ENCODE measurements around the gene VPS29. TPM values are rescaled to one million over a fixed set of nuclear protein-coding genes. Genes with fewer than 3 reads are reported as not detected.

VPS29 gene
- total RNA-seq (2014; rRNA removed) (96.5 and 114 TPM in 2 replicates), Bru-seq, nascent RNA (percentile 92 among the genes with signal in this experiment), BruChase-seq, experiment 1, labeled RNA remaining after a 6-hour chase (percentile 93 among the genes with signal in this experiment), BruChase-seq, experiment 2, labeled RNA remaining after a 2-hour chase (percentile 95 among the genes with signal in this experiment)
- long read RNA-seq, transcript VPS29-207 (5 exons, 818 nt) = minor isoform, 5 of 171 reads
- long read RNA-seq, transcript VPS29-206 (4 exons, 1,523 nt) = major isoform, 60 of 171 reads
- long read RNA-seq, transcript VPS29-208 (2 exons, 810 nt) = minor isoform, 7 of 171 reads
- long read RNA-seq, partial matches to known transcripts = 5 of 171 reads
- long read RNA-seq, other reads (novel, unspliced or antisense) = 94 of 171 reads

DNA sequence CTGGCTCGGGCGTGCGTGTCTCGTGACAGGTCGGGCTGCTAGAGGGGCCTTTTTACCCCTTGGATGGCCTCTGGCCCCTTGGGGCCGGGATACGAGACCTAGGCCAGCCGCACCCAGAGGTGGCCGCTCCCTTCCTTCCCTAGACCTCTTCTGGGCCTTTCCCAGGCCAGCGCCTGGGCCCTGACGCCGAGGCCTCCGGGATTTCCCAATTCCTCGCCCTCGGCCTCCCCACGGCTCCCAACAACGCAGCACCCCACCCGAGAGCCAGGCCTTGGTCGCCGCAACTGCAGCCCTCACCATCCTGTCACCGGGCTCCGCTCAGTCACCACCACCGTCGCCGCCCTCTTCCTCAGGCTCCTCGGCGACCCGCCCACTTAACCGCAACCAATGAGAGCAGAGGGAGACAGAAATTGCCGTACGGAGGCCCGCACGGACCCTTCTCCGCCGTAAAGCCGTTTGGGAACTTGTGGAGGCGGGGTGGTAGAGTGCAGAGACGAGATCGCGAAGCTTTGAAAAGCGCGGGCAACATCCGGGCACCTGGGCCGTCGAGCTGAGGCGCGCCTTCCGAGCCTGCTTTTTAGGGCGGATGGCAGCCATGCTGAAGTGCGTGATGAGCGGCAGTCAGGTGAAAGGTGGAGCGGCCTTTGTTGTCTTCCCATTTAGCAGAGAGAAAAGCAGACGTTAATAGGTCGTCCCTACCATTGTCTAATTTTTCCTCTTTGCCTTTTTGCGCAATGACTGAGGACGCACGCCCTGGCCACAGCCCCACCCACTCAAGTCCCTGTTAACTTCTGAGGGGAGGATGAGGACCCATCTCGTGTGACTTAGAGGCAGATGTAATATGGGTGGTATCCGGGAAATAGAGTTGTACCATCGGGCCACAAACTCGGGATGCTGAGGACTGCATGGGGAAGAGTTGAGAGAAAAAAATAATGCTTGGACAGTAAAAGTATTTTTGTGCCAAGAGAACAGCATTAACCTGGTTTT is at the start of gene VPS29, which contains the start of gene RAD9B:
TSS of gene VPS29 (minus strand) at position 360 of the 987 bp plus-strand sequence. CDS start at position 300, 60 bp downstream.
TSS of gene RAD9B (plus strand) at position 580 of the 987 bp plus-strand sequence. CDS start at position 587, 7 bp downstream.
- BruUV-seq (replicated peaks) = TSS peak; percentile 83
- H3K9me3 ChIP-seq (ENCODE audit: low read length) = no peaks in the 10 kb centered on the region
- no peaks in the 10 kb centered on the region for H3K27me3 ChIP-seq (ENCODE audit: low read length)
- intact Hi-C loops (cut with micrococcal nuclease) = loop anchor here (1.0 kb wide), 1 partner anchor 34 kb away; the partner anchor contains the start of genes FAM216A and GPN3
- peak within 1 kb of the TSS; percentile 96 for H3K4me3 ChIP-seq (ENCODE audit: low read length)
- H3K9me2 ChIP-seq (replicated peaks; ENCODE audit: low read length) = no peaks in the 10 kb centered on the region
- ATAC-seq (peak; percentile 95), DNase-seq (peak; percentile 99)
- 0 out of 2 replicates have a peak, but pooled peaks cover 3% of the 10 kb centered on the region for H4K20me1 ChIP-seq (ENCODE audit: low read length)
- no peaks in the 10 kb centered on the region for H3F3A ChIP-seq (ENCODE audit: low read length, unreplicated experiment)
- H3K36me3 ChIP-seq (ENCODE audit: low read depth, low read length) = peaks cover 7% of the 10 kb centered on the region; the same call in 1 of the 2 replicates
- peaks cover 45% of the 10 kb centered on the region for H3K79me2 ChIP-seq (ENCODE audit: low read length)
- peak within 1 kb of the TSS; percentile 62 for H3K27ac ChIP-seq (ENCODE audit: low read length)
- POLR2A ChIA-PET (ENCODE audit: unreplicated experiment) = interaction anchor here (1.0 kb wide), 1 partner anchor 34 kb away, joined by 9 read pairs; the partner anchor contains the start of genes FAM216A and GPN3
- peak within 1 kb of the TSS; percentile 94 for H3K9ac ChIP-seq (ENCODE audit: low read length)
- CTCF ChIA-PET = no interaction called here
- H3K4me1 ChIP-seq (ENCODE audit: insufficient read depth, low read length) = peaks cover 22% of the 10 kb centered on the region
- TF ChIP-seq, protein P1, sequence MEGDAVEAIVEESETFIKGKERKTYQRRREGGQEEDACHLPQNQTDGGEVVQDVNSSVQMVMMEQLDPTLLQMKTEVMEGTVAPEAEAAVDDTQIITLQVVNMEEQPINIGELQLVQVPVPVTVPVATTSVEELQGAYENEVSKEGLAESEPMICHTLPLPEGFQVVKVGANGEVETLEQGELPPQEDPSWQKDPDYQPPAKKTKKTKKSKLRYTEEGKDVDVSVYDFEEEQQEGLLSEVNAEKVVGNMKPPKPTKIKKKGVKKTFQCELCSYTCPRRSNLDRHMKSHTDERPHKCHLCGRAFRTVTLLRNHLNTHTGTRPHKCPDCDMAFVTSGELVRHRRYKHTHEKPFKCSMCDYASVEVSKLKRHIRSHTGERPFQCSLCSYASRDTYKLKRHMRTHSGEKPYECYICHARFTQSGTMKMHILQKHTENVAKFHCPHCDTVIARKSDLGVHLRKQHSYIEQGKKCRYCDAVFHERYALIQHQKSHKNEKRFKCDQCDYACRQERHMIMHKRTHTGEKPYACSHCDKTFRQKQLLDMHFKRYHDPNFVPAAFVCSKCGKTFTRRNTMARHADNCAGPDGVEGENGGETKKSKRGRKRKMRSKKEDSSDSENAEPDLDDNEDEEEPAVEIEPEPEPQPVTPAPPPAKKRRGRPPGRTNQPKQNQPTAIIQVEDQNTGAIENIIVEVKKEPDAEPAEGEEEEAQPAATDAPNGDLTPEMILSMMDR (conservative IDR thresholded peaks at IDR 0.05; ENCODE audit: low read depth, low read length) = no peak
- TF ChIP-seq EZH2phosphoT487 (IDR thresholded peaks at IDR 0.05; ENCODE audit: borderline replicate concordance, low read length) (no peak), EZH2 (IDR thresholded peaks at IDR 0.05; ENCODE audit: low read length, unreplicated experiment) (no peak)
- H3K4me2 ChIP-seq (ENCODE audit: low read length) = peak within 1 kb of the TSS; percentile 85
- H2AFZ ChIP-seq (ENCODE audit: low read length) = peak within 1 kb of the TSS; percentile 90

DNA sequence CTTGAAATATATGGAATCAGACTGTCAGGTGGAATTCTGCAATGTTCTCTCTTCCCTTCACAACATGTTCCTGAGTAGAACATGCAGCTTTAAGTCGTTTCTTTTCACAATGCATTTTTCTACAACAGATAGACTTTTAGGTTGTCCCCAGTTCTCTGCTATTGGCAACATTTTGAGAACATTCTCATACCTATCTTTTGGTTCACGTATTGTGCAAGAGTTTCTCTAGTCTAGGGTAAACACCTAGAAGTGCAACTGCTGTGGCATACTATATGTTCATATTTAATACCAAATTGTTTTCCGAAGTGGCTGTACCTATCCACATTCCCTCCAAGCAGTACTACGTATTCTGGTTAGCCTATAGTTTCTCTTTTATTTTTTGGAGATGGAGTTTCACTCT is 49.1 kb upstream of the VPS29 start:
- TF ChIP-seq, protein P1 (conservative IDR thresholded peaks at IDR 0.05; ENCODE audit: low read depth, low read length) = no peak
- no peak for TF ChIP-seq EZH2 (IDR thresholded peaks at IDR 0.05; ENCODE audit: low read length, unreplicated experiment)
- TF ChIP-seq EZH2phosphoT487 (IDR thresholded peaks at IDR 0.05; ENCODE audit: borderline replicate concordance, low read length) = no peak
- Histone ChIP-seq H3K9me2 (replicated peaks; ENCODE audit: low read length) (no peaks in the 10 kb centered on the region), H3K27ac (ENCODE audit: low read length) (no peak overlapping the region), H3K4me3 (ENCODE audit: low read length) (no peak overlapping the region), H3K4me2 (ENCODE audit: low read length) (no peak overlapping the region), H4K20me1 (ENCODE audit: low read length) (peaks cover 23% of the 10 kb centered on the region), H2AFZ (ENCODE audit: low read length) (no peak overlapping the region), H3F3A (ENCODE audit: low read length, unreplicated experiment) (peaks cover 10% of the 10 kb centered on the region), H3K4me1 (ENCODE audit: insufficient read depth, low read length) (peaks cover 24% of the 10 kb centered on the region), H3K9me3 (ENCODE audit: low read length) (no peaks in the 10 kb centered on the region), H3K9ac (ENCODE audit: low read length) (no peak overlapping the region), H3K27me3 (ENCODE audit: low read length) (no peaks in the 10 kb centered on the region), H3K79me2 (ENCODE audit: low read length) (peaks cover 86% of the 10 kb centered on the region), H3K36me3 (ENCODE audit: low read depth, low read length) (peaks cover 19% of the 10 kb centered on the region; the same call in 1 of the 2 replicates)
- no TSS peak for BruUV-seq (replicated peaks)
- ChIA-PET POLR2A (ENCODE audit: unreplicated experiment) (no interaction called here), CTCF (interaction anchor here (1.4 kb wide), 1 partner anchor 49 kb away, joined by 14 read pairs; no protein-coding TSS in a partner anchor)
- DNase-seq (no peak), ATAC-seq (no peak)
- intact Hi-C loops (cut with micrococcal nuclease) = loop anchor here (5.0 kb wide), 1 partner anchor 336 kb away; no protein-coding TSS in a partner anchor

Measured in PC-3 (cell line).